ENCODE results near the gene SCIN. TPM values are rescaled to one million over a fixed set of nuclear protein-coding genes. Genes with fewer than 3 reads are reported as not detected.

The SCIN gene
- total and polyA plus RNA-seq, 2 donors (not counting 1 experiment from before 2014, with no cell fraction given) = 0.49 to 0.97 TPM

DNA sequence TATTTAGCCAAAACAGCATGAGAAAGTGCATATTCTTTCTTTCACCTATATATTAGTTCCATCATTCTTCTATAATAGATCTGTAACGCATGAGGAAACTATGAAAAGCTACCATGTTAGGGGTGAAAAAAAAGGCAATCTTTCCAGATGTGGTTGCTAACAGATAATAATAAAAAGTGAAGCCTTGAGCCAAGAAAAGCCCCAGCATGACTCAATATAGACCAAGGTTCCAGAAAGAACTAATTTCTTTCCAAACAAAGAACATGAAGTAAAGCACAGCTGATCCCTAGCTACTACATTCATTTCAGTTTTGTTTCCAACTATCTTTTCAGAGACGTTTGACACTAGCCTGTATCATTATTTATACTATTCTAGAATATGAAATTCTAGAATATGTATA lies 133.4 kb downstream of the SCIN start:
- Mint-ChIP-seq H3K4me1 (no peaks in the 10 kb centered on the region), H3K27me3 (no peaks in the 10 kb centered on the region), H3K27ac (no peak overlapping the region), H3K9me3 (ENCODE audit: insufficient read depth) (peaks cover 5% of the 10 kb centered on the region), H3K4me3 (no peak overlapping the region)
- CTCF ChIA-PET = interaction anchor here (0.7 kb wide), 1 partner anchor 557 kb away, joined by 4 read pairs; no protein-coding TSS in a partner anchor
- H3K79me2 ChIP-seq (ENCODE audit: control insufficient read depth, insufficient read depth, low read length) = peaks cover 3% of the 10 kb centered on the region
- DNase-seq (no peak), ATAC-seq (ENCODE audit: low read depth) (no peak)
- H3K4me3 ChIP-seq (ENCODE audit: control extremely low read depth in 1 of 5, extremely low read depth in 1 of 5, insufficient read depth in 1 of 5, low read depth in 2 of 5, low read length in 4 of 5) = no peak overlapping the region
- no CpG with 5 or more reads among the region's 2 CpGs for WGBS (ENCODE audit: insufficient coverage)
- H4K20me1 ChIP-seq (ENCODE audit: control insufficient read depth, insufficient read depth, low read length, poor library complexity, severe bottlenecking) = no peaks in the 10 kb centered on the region
- H3K9me3 ChIP-seq (ENCODE audit: control extremely low read depth in 1 of 3, control insufficient read depth in 2 of 3, insufficient read depth in 1 of 3, low read length in 2 of 3) = peaks cover 0 to 9% (median 3%) of the 10 kb centered on the region in 3 donors
- H3K4me2 ChIP-seq (replicated peaks; ENCODE audit: low read depth, low read length, poor library complexity, severe bottlenecking) = no peak overlapping the region
- H3K9ac ChIP-seq (ENCODE audit: low read length) = no peak overlapping the region
- no peak overlapping the region for H3K27ac ChIP-seq (ENCODE audit: low read length in 2 of 2)
- POLR2A ChIA-PET = no interaction called here
- H3K4me1 ChIP-seq (ENCODE audit: control insufficient read depth in 2 of 2, insufficient read depth in 2 of 2, low read length in 2 of 2) = no peaks in the 10 kb centered on the region
- intact Hi-C loops (cut with micrococcal nuclease) = no loop called here
- no peak overlapping the region for H2AFZ ChIP-seq (ENCODE audit: insufficient read depth, low read depth, low read length, poor library complexity, severe bottlenecking)
- TF ChIP-seq, protein P1, sequence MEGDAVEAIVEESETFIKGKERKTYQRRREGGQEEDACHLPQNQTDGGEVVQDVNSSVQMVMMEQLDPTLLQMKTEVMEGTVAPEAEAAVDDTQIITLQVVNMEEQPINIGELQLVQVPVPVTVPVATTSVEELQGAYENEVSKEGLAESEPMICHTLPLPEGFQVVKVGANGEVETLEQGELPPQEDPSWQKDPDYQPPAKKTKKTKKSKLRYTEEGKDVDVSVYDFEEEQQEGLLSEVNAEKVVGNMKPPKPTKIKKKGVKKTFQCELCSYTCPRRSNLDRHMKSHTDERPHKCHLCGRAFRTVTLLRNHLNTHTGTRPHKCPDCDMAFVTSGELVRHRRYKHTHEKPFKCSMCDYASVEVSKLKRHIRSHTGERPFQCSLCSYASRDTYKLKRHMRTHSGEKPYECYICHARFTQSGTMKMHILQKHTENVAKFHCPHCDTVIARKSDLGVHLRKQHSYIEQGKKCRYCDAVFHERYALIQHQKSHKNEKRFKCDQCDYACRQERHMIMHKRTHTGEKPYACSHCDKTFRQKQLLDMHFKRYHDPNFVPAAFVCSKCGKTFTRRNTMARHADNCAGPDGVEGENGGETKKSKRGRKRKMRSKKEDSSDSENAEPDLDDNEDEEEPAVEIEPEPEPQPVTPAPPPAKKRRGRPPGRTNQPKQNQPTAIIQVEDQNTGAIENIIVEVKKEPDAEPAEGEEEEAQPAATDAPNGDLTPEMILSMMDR (IDR thresholded peaks at IDR 0.05) = no peak
- TF ChIP-seq EZH2 (IDR thresholded peaks at IDR 0.05; ENCODE audit: borderline replicate concordance, insufficient read depth, low read depth, low read length, poor library complexity, severe bottlenecking) = no peak
- H3K36me3 ChIP-seq (replicated peaks in 1 of 2; ENCODE audit: control extremely low read depth in 1 of 2, control insufficient read depth in 1 of 2, extremely low read depth in 1 of 2, insufficient read depth in 2 of 2, low read length in 1 of 2) = no peaks in the 10 kb centered on the region
- H3K27me3 ChIP-seq (replicated peaks in 1 of 4; ENCODE audit: control extremely low read depth in 1 of 4, control insufficient read depth in 3 of 4, insufficient read depth in 4 of 4, low read length in 3 of 4) = no peaks in the 10 kb centered on the region

DNA sequence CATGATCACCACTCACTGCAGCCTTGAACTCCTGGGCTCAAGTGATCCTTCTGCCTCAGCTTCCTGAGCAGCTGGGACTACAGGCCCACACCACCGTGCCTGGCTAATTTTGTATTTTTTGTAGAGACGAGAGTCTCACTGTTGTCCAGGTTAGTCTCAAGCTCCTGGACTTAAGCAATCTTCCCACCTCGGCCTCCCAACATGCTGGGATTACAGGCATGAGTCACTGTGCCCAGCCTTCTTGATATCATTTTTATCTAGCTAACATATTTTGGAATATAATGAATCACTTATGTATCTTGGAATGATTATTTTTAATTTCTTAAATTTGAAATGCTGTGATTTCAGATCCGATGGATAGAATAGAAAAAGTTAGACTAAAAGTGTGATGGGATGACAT lies 135.4 kb downstream of the SCIN start:
- no peak overlapping the region for H3K27ac Mint-ChIP-seq
- H3K4me3 Mint-ChIP-seq = no peak overlapping the region
- no peak for DNase-seq
- Histone ChIP-seq H3K27ac (ENCODE audit: low read length in 2 of 2) (no peak overlapping the region), H3K9me3 (ENCODE audit: control extremely low read depth in 1 of 3, control insufficient read depth in 2 of 3, insufficient read depth in 1 of 3, low read length in 2 of 3) (peaks cover 0 to 9% (median 3%) of the 10 kb centered on the region in 3 donors), H3K4me2 (replicated peaks; ENCODE audit: low read depth, low read length, poor library complexity, severe bottlenecking) (no peak overlapping the region), H3K27me3 (replicated peaks in 1 of 4; ENCODE audit: control extremely low read depth in 1 of 4, control insufficient read depth in 3 of 4, insufficient read depth in 4 of 4, low read length in 3 of 4) (no peaks in the 10 kb centered on the region), H3K79me2 (ENCODE audit: control insufficient read depth, insufficient read depth, low read length) (no peaks in the 10 kb centered on the region), H3K36me3 (replicated peaks in 1 of 2; ENCODE audit: control extremely low read depth in 1 of 2, control insufficient read depth in 1 of 2, extremely low read depth in 1 of 2, insufficient read depth in 2 of 2, low read length in 1 of 2) (no peaks in the 10 kb centered on the region), H3K9ac (ENCODE audit: low read length) (no peak overlapping the region), H3K4me1 (ENCODE audit: control insufficient read depth in 2 of 2, insufficient read depth in 2 of 2, low read length in 2 of 2) (no peaks in the 10 kb centered on the region), H2AFZ (ENCODE audit: insufficient read depth, low read depth, low read length, poor library complexity, severe bottlenecking) (no peak overlapping the region), H3K4me3 (ENCODE audit: control extremely low read depth in 1 of 5, extremely low read depth in 1 of 5, insufficient read depth in 1 of 5, low read depth in 2 of 5, low read length in 4 of 5) (no peak overlapping the region), H4K20me1 (ENCODE audit: control insufficient read depth, insufficient read depth, low read length, poor library complexity, severe bottlenecking) (no peaks in the 10 kb centered on the region)
- 100% methylated on average over 2 of the region's 4 CpGs for WGBS (ENCODE audit: insufficient coverage)
- TF ChIP-seq EZH2 (IDR thresholded peaks at IDR 0.05; ENCODE audit: borderline replicate concordance, insufficient read depth, low read depth, low read length, poor library complexity, severe bottlenecking) = no peak
- TF ChIP-seq, protein P1 (IDR thresholded peaks at IDR 0.05) = no peak
- no peaks in the 10 kb centered on the region for H3K4me1 Mint-ChIP-seq
- ATAC-seq (ENCODE audit: low read depth) = no peak
- ChIA-PET POLR2A (no interaction called here), CTCF (no interaction called here)
- intact Hi-C loops (cut with micrococcal nuclease) = no loop called here
- H3K27me3 Mint-ChIP-seq = no peaks in the 10 kb centered on the region
- peaks cover 5% of the 10 kb centered on the region for H3K9me3 Mint-ChIP-seq (ENCODE audit: insufficient read depth)
